Measurements from ENCODE around the gene TTC28.

DNA sequence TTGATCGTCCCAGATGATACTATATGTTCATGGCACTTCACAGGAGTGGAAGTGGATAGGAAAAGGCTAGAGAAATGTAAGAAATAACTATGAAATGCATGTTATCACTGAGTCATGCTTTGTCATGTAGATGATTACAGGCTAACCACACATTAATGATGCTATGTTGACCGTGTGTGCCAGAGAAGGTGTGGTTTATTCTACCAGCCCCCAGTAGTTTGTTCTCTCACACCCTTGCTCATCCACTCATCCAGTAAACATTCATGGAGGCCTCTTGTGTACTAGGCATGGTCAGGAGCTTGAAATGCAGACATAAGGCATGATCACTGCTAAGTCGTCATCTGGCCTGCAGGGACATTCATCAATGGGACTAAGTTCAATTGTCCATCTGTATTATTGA, 607.6 kb downstream of the TTC28 start:
- TF ChIP-seq, protein P1, sequence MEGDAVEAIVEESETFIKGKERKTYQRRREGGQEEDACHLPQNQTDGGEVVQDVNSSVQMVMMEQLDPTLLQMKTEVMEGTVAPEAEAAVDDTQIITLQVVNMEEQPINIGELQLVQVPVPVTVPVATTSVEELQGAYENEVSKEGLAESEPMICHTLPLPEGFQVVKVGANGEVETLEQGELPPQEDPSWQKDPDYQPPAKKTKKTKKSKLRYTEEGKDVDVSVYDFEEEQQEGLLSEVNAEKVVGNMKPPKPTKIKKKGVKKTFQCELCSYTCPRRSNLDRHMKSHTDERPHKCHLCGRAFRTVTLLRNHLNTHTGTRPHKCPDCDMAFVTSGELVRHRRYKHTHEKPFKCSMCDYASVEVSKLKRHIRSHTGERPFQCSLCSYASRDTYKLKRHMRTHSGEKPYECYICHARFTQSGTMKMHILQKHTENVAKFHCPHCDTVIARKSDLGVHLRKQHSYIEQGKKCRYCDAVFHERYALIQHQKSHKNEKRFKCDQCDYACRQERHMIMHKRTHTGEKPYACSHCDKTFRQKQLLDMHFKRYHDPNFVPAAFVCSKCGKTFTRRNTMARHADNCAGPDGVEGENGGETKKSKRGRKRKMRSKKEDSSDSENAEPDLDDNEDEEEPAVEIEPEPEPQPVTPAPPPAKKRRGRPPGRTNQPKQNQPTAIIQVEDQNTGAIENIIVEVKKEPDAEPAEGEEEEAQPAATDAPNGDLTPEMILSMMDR (IDR thresholded peaks at IDR 0.05; ENCODE audit: insufficient read depth, low read depth, low read length), result no peak
- no peak for TF ChIP-seq EZH2 (IDR thresholded peaks at IDR 0.05; ENCODE audit: insufficient read depth, low read length)
